Measurements from ENCODE around the gene ADAMTS16.

DNA sequence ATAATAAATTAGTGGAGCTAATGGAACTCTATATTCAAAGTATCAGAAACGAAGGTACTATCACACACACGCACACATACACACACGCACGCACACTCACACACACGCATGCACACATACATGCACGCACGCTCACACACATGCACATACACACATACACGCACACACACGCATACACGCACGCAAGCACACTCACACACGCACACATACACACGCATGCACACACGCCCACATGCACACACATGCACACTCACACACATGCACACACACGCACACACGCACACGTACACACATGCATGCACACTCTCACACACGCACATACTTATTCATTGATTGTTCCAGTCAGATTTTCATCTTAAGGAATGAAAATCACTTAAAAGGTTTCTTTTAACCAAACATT, 212.5 kb downstream of the ADAMTS16 start:
- TF ChIP-seq GATA3 (IDR thresholded peaks at IDR 0.05; ENCODE audit: low read depth, low read length) (no peak), GATA2 (IDR thresholded peaks at IDR 0.05; ENCODE audit: low read depth, low read length) (no peak)

Data from SH-SY5Y (cell line).